ENCODE data around the gene OR11L1.

The OR11L1 gene

GRCh38 chr1:247822060-247822459 is 19.6 kb downstream of the OR11L1 start:
- no peak overlapping the region for H3K27ac ChIP-seq (ENCODE audit: low read length)
- H3K79me2 ChIP-seq (ENCODE audit: low read length), result no peaks in the 10 kb centered on the region
- no peak overlapping the region for H3K4me2 ChIP-seq (ENCODE audit: low read length)
- H2AFZ ChIP-seq (ENCODE audit: low read depth, low read length), result no peak overlapping the region
- no peak overlapping the region for H3K9ac ChIP-seq (ENCODE audit: low read length)
- H3K27me3 ChIP-seq (ENCODE audit: low read depth, low read length), result no peaks in the 10 kb centered on the region
- H3K9me3 ChIP-seq (ENCODE audit: insufficient read depth, low read length), result no peaks in the 10 kb centered on the region
- H4K20me1 ChIP-seq (ENCODE audit: insufficient read depth, low read length), result no peaks in the 10 kb centered on the region
- H3K36me3 ChIP-seq (replicated peaks; ENCODE audit: low read depth, low read length), result no peaks in the 10 kb centered on the region
- H3K4me1 ChIP-seq (ENCODE audit: low read length), result no peaks in the 10 kb centered on the region
- H3K4me3 ChIP-seq (ENCODE audit: low read length), result no peak overlapping the region
- TF ChIP-seq EZH2phosphoT487 (IDR thresholded peaks at IDR 0.05; ENCODE audit: low read depth), result no peak
- TF ChIP-seq CTCF (IDR thresholded peaks at IDR 0.05; ENCODE audit: low read depth, low read length), result no peak

GRCh38 chr1:247812637-247813036 is 29.1 kb downstream of the OR11L1 start:
- Histone ChIP-seq H3K4me1 (ENCODE audit: low read length) (no peaks in the 10 kb centered on the region), H2AFZ (ENCODE audit: low read depth, low read length) (no peak overlapping the region), H4K20me1 (ENCODE audit: insufficient read depth, low read length) (no peaks in the 10 kb centered on the region), H3K4me2 (ENCODE audit: low read length) (no peak overlapping the region), H3K27ac (ENCODE audit: low read length) (no peak overlapping the region), H3K9me3 (ENCODE audit: insufficient read depth, low read length) (no peaks in the 10 kb centered on the region), H3K27me3 (ENCODE audit: low read depth, low read length) (no peaks in the 10 kb centered on the region), H3K79me2 (ENCODE audit: low read length) (no peaks in the 10 kb centered on the region), H3K36me3 (replicated peaks; ENCODE audit: low read depth, low read length) (no peaks in the 10 kb centered on the region), H3K9ac (ENCODE audit: low read length) (no peak overlapping the region), H3K4me3 (ENCODE audit: low read length) (no peak overlapping the region)
- TF ChIP-seq CTCF (IDR thresholded peaks at IDR 0.05; ENCODE audit: low read depth, low read length) (no peak), EZH2phosphoT487 (IDR thresholded peaks at IDR 0.05; ENCODE audit: low read depth) (no peak)

GRCh38 chr1:247797518-247797917 is 44.2 kb downstream of the OR11L1 start:
- Histone ChIP-seq H3K27me3 (ENCODE audit: low read depth, low read length) (no peaks in the 10 kb centered on the region), H3K79me2 (ENCODE audit: low read length) (no peaks in the 10 kb centered on the region), H3K4me1 (ENCODE audit: low read length) (no peaks in the 10 kb centered on the region), H3K4me3 (ENCODE audit: low read length) (no peak overlapping the region), H4K20me1 (ENCODE audit: insufficient read depth, low read length) (no peaks in the 10 kb centered on the region), H3K27ac (ENCODE audit: low read length) (no peak overlapping the region), H3K36me3 (replicated peaks; ENCODE audit: low read depth, low read length) (no peaks in the 10 kb centered on the region), H2AFZ (ENCODE audit: low read depth, low read length) (no peak overlapping the region), H3K9me3 (ENCODE audit: insufficient read depth, low read length) (no peaks in the 10 kb centered on the region), H3K9ac (ENCODE audit: low read length) (no peak overlapping the region), H3K4me2 (ENCODE audit: low read length) (no peak overlapping the region)
- TF ChIP-seq EZH2phosphoT487 (IDR thresholded peaks at IDR 0.05; ENCODE audit: low read depth), result no peak
- TF ChIP-seq CTCF (IDR thresholded peaks at IDR 0.05; ENCODE audit: low read depth, low read length), result no peak
